Kidney epithelial cell (primary cell): ENCODE data around the gene BLOC1S1. TPM values are rescaled to one million over a fixed set of nuclear protein-coding genes. Genes with fewer than 3 reads are reported as not detected.

ENCODE experiments used
- DNase-seq: peaks from one replicate; pipeline ENCODE4 v3.0.0-alpha.2; 2010; ENCODE audit warnings: low read depth
- H3K27me3 ChIP-seq: 2 replicates; pipeline ENCODE4 v1.6.0; 2011; ENCODE audit warnings: low read length; ENCODE audit not compliant: control insufficient read depth, insufficient read depth
- H3K36me3 ChIP-seq: 2 replicates; pipeline ENCODE4 v1.5.1; 2011; ENCODE audit warnings: low read length; ENCODE audit not compliant: control insufficient read depth, insufficient read depth
- H3K4me3 ChIP-seq: 2 replicates; pipeline ENCODE4 v1.5.1; 2011; ENCODE audit warnings: low read depth, mild to moderate bottlenecking, control low read depth, low read length
- CTCF ChIP-seq: IDR thresholded peaks from 2 replicates; pipeline ENCODE4 v1.5.1; 2011; ENCODE audit warnings: mild to moderate bottlenecking, moderate library complexity, low read length, control low read depth, inconsistent platforms; ENCODE audit not compliant: insufficient read depth, poor library complexity, severe bottlenecking
- total RNA-seq: library from RNA; depleted of rRNA; stranded (reverse); fragments of >200 nt; gene quantifications from 2 replicates; pipeline ENCODE4 v1.2.3, GENCODE V29; 2015

The BLOC1S1 gene
- total RNA-seq, 1 donor from 2014 or later, result 109 TPM

- no peak for DNase-seq
- no peak for TF ChIP-seq CTCF
- Histone ChIP-seq H3K36me3 (no peaks in the 10 kb centered on the region), H3K4me3 (no peak overlapping the region), H3K27me3 (no peaks in the 10 kb centered on the region)
Observed at GRCh38 chr12:55675666-55676065, 40.2 kb upstream of the BLOC1S1 start.

- TF ChIP-seq CTCF, result no peak
- no peaks in the 10 kb centered on the region for H3K36me3 ChIP-seq
- no peak for DNase-seq
- H3K27me3 ChIP-seq, result no peaks in the 10 kb centered on the region
- no peak overlapping the region for H3K4me3 ChIP-seq
Observed at GRCh38 chr12:55676707-55677106, 39.1 kb upstream of the BLOC1S1 start.

GRCh38 chr12:55679691-55680090 lies 36.2 kb upstream of the BLOC1S1 start:
- H3K4me3 ChIP-seq, result no peak overlapping the region
- DNase-seq, result no peak
- TF ChIP-seq CTCF, result no peak

GRCh38 chr12:55681142-55682077 lies 34.4 kb upstream of the BLOC1S1 start:
- no peaks in the 10 kb centered on the region for H3K27me3 ChIP-seq
- H3K4me3 ChIP-seq, result peak overlapping the region; percentile 10
- no peaks in the 10 kb centered on the region for H3K36me3 ChIP-seq
- TF ChIP-seq CTCF, result peak; percentile 61
- DNase-seq, result no peak

More at GRCh38 chr12:55679691-55680090, 36.2 kb upstream of the BLOC1S1 start:
- no peaks in the 10 kb centered on the region for H3K27me3 ChIP-seq
- no peaks in the 10 kb centered on the region for H3K36me3 ChIP-seq

- DNase-seq, result no peak
- TF ChIP-seq CTCF, result no peak
- no peaks in the 10 kb centered on the region for H3K36me3 ChIP-seq
- H3K4me3 ChIP-seq, result no peak overlapping the region
- no peaks in the 10 kb centered on the region for H3K27me3 ChIP-seq
Observed at GRCh38 chr12:55682087-55682796, 33.6 kb upstream of the BLOC1S1 start.
